Colonic mucosa (tissue), 4 donors: ENCODE results near the gene HIVEP3. TPM values are rescaled to one million over a fixed set of nuclear protein-coding genes. Genes with fewer than 3 reads are reported as not detected.

Source experiments
- DNase-seq: peaks from one replicate; pipeline ENCODE4 v3.0.0-alpha.2; 2020
- H3K27ac ChIP-seq: fragments of 200-600 bp; one replicate; pipeline ENCODE4 v1.8.0; 2021
- H3K27me3 ChIP-seq: fragments of 200-600 bp; one replicate; pipeline ENCODE4 v1.8.0; 2021
- H3K36me3 ChIP-seq: fragments of 200-600 bp; one replicate; pipeline ENCODE4 v1.8.0; 2021
- H3K4me1 ChIP-seq: fragments of 200-600 bp; one replicate; pipeline ENCODE4 v1.8.0; 2021; ENCODE audit warnings: mild to moderate bottlenecking
- H3K4me3 ChIP-seq: fragments of 200-600 bp; one replicate; pipeline ENCODE4 v1.8.0; 2021
- H3K9ac ChIP-seq, 2 donors: one replicate each; pipeline ENCODE4 v1.7.0; 2013; ENCODE audit warnings: control low read depth in 2 of 2, low read depth in 2 of 2, low read length in 2 of 2
- H3K9me3 ChIP-seq: fragments of 200-600 bp; one replicate; pipeline ENCODE4 v1.8.0; 2021
- intact Hi-C: fragments of 100-400 bp; cut with DNase I; formaldehyde crosslinking; loops from one replicate; pipeline ENCODE4 v1.14.1; 2022
- total RNA-seq, 2 donors: library from RNA; stranded (reverse); fragmentation: NEBNext Ultra II Directional in 1 of 2; extraction: Animal tissue kit (Norgen Biotek cat#: 25700) in 1 of 2; gene quantifications; one replicate each; pipeline ENCODE4 v1.2.1, GENCODE V29; 2021
- TF ChIP-seq, protein P1 (sequence below): fragments of 200-600 bp; IDR thresholded peaks from one replicate; pipeline ENCODE4 v1.8.0; 2022; ENCODE audit warnings: antibody characterized with exemption, mild to moderate bottlenecking
- donor health status: healthy.
- donor health status: DM: no; HTN: no; CAD: no.
- donor health status: DM: no; HTN: no; CAD: no.

The HIVEP3 gene
- total RNA-seq, 2 donors from 2014 or later = 1.9 to 3.3 TPM

GRCh38 chr1:41892301-41892781, 26.4 kb downstream of the HIVEP3 start:
- Histone ChIP-seq H3K4me1 (peaks cover 5% of the 10 kb centered on the region), H3K9me3 (no peaks in the 10 kb centered on the region), H3K36me3 (no peaks in the 10 kb centered on the region), H3K27me3 (no peaks in the 10 kb centered on the region), H3K9ac (peak overlapping the region in 1 of 2 donors; percentile 79), H3K27ac (peak overlapping the region; percentile 32), H3K4me3 (no peak overlapping the region)
- no peak for DNase-seq
- TF ChIP-seq, protein P1, sequence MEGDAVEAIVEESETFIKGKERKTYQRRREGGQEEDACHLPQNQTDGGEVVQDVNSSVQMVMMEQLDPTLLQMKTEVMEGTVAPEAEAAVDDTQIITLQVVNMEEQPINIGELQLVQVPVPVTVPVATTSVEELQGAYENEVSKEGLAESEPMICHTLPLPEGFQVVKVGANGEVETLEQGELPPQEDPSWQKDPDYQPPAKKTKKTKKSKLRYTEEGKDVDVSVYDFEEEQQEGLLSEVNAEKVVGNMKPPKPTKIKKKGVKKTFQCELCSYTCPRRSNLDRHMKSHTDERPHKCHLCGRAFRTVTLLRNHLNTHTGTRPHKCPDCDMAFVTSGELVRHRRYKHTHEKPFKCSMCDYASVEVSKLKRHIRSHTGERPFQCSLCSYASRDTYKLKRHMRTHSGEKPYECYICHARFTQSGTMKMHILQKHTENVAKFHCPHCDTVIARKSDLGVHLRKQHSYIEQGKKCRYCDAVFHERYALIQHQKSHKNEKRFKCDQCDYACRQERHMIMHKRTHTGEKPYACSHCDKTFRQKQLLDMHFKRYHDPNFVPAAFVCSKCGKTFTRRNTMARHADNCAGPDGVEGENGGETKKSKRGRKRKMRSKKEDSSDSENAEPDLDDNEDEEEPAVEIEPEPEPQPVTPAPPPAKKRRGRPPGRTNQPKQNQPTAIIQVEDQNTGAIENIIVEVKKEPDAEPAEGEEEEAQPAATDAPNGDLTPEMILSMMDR = no peak
- intact Hi-C loops = no loop called here

DNA sequence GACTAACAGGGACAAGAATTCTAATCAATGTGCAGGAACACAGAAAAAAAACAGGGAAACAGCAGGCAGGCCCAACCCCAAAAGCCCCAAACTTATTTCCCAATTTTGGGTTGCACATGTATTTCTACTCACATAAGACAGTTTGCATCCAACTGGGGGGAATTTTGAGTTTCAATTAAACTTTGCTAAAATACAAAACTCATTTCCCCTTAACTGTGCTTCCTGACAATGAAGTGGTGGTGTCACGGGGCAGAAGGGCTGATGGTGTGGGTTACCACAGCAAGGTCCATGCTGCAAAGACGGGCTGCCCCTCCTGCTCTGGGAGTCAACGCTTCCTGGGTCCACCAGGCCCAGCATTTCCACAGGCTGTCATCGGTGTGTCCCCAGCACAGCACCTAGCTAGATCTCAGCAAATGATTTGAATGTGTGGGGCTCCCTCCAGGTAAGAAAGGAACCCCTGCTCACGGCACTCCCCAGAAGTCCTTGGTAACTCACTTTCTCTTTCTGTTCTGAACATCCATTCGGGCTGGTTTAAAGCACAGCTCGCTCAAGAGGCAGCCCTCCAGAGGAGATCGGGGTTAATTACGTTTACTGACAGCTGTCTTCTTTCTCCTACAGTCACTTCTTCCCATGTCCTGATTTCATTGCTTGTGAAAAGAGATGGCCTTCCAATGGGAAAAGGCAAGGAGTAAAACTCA, 27.4 kb downstream of the HIVEP3 start:
- intact Hi-C loops = no loop called here
- no peaks in the 10 kb centered on the region for H3K27me3 ChIP-seq
- DNase-seq = peak; percentile 36
- TF ChIP-seq, protein P1 = no peak
- H3K4me3 ChIP-seq = peak overlapping the region; percentile 25
- peaks cover 5% of the 10 kb centered on the region for H3K4me1 ChIP-seq
- H3K27ac ChIP-seq = peak overlapping the region; percentile 32
- H3K9ac ChIP-seq = peak overlapping the region; percentile 58 to 79
- no peaks in the 10 kb centered on the region for H3K9me3 ChIP-seq
- H3K36me3 ChIP-seq = no peaks in the 10 kb centered on the region

DNA sequence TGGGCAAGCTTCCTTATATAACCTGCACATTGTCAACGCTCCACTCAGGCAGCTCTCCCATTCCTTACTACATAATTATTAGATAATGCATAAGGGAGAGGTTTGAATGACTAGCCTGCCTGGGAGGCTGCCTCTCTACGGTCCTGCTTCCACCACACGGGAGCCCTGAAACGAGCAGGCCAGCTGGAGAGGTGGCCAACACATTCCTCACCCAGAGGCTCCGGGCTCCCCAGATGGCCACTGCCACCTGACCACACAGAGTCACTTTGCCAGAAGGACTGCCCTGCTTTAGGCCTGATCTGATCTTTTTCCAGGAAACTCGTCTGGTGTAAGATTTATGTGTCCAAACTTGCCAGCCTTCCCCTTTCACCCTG, 27.9 kb downstream of the HIVEP3 start:
- intact Hi-C loops = no loop called here
- TF ChIP-seq, protein P1 = no peak
- Histone ChIP-seq H3K27me3 (no peaks in the 10 kb centered on the region), H3K9me3 (no peaks in the 10 kb centered on the region), H3K27ac (peak overlapping the region; percentile 15), H3K9ac (peak overlapping the region; percentile 58 to 79), H3K4me3 (no peak overlapping the region), H3K36me3 (no peaks in the 10 kb centered on the region), H3K4me1 (peaks cover 5% of the 10 kb centered on the region)
- no peak for DNase-seq

- intact Hi-C loops = no loop called here
- Histone ChIP-seq H3K4me1 (peaks cover 5% of the 10 kb centered on the region), H3K36me3 (no peaks in the 10 kb centered on the region), H3K9ac (no peak overlapping the region), H3K4me3 (no peak overlapping the region), H3K27ac (no peak overlapping the region), H3K9me3 (no peaks in the 10 kb centered on the region), H3K27me3 (no peaks in the 10 kb centered on the region)
- TF ChIP-seq, protein P1 = no peak
- no peak for DNase-seq
These were observed 29.0 kb downstream of the HIVEP3 start for GRCh38 chr1:41889506-41890414.

- Histone ChIP-seq H3K27me3 (no peaks in the 10 kb centered on the region), H3K4me3 (no peak overlapping the region), H3K9me3 (no peaks in the 10 kb centered on the region), H3K36me3 (no peaks in the 10 kb centered on the region), H3K4me1 (peaks cover 5% of the 10 kb centered on the region), H3K27ac (no peak overlapping the region), H3K9ac (no peak overlapping the region)
- DNase-seq = no peak
- intact Hi-C loops = no loop called here
- TF ChIP-seq, protein P1 = no peak
These were observed 30.0 kb downstream of the HIVEP3 start for GRCh38 chr1:41888756-41889155.
